Keratinocyte (primary cell): Measurements from ENCODE around the gene CTPS2. TPM values are rescaled to one million over a fixed set of nuclear protein-coding genes. Genes with fewer than 3 reads are reported as not detected.

Experiments
- DNase-seq: peaks from one replicate; pipeline ENCODE4 v3.0.0-alpha.2; 2011; ENCODE audit warnings: low read depth, missing footprints, low spot score
- FAIRE-seq: peaks from 2 replicates; lab custom pipeline; 2011; peaks lifted over from hg19 to GRCh38; lab: Jason Lieb, UNC
- H2AFZ ChIP-seq: 2 replicates; pipeline ENCODE4 v1.6.0; 2012; ENCODE audit warnings: low read length, control low read depth, inconsistent platforms; ENCODE audit not compliant: control insufficient read depth
- H3K27ac ChIP-seq: 2 replicates; pipeline ENCODE4 v1.5.1; 2011; ENCODE audit warnings: low read length; ENCODE audit not compliant: control insufficient read depth, insufficient read depth
- H3K27me3 ChIP-seq: 3 replicates; pipeline ENCODE4 v1.6.0; 2011; ENCODE audit warnings: low read length; ENCODE audit not compliant: control insufficient read depth, insufficient read depth; ENCODE audit errors: extremely low read depth
- H3K36me3 ChIP-seq, 2 experiments: 2 replicates in 1 of 2; 3 replicates in 1 of 2; pipeline ENCODE4 v1.5.1; 2011; ENCODE audit warnings: low read length in 2 of 2, mild to moderate bottlenecking in 1 of 2; ENCODE audit not compliant: control insufficient read depth in 2 of 2, insufficient read depth in 2 of 2; ENCODE audit errors: extremely low read depth in 1 of 2
- H3K4me1 ChIP-seq: 3 replicates; pipeline ENCODE4 v1.5.1; 2011; ENCODE audit warnings: low read length; ENCODE audit not compliant: control insufficient read depth, insufficient read depth; ENCODE audit errors: extremely low read depth
- H3K4me2 ChIP-seq: 3 replicates; pipeline ENCODE4 v1.6.0; 2011; ENCODE audit warnings: low read depth, low read length; ENCODE audit not compliant: control insufficient read depth, insufficient read depth; ENCODE audit errors: extremely low read depth
- H3K4me3 ChIP-seq, 3 experiments: fragments of 200-600 bp in 1 of 3; sonication (generic) in 1 of 3; 2 replicates in 2 of 3; 3 replicates in 1 of 3; pipeline ENCODE4 v1.5.1; 2011 to 2016; ENCODE audit warnings: low read length in 3 of 3, mild to moderate bottlenecking in 3 of 3, control low read depth in 2 of 3, inconsistent platforms in 1 of 3, low read depth in 1 of 3, mixed read lengths in 1 of 3, mixed run types in 1 of 3, moderate library complexity in 1 of 3; ENCODE audit not compliant: control insufficient read depth in 2 of 3, insufficient read depth in 2 of 3; ENCODE audit errors: extremely low read depth in 1 of 3
- H3K79me2 ChIP-seq: 2 replicates; pipeline ENCODE4 v1.6.0; 2012; ENCODE audit warnings: low read length; ENCODE audit not compliant: control insufficient read depth, insufficient read depth
- H3K9ac ChIP-seq: 3 replicates; pipeline ENCODE4 v1.6.0; 2011; ENCODE audit warnings: low read length; ENCODE audit not compliant: control insufficient read depth, insufficient read depth; ENCODE audit errors: extremely low read depth
- H3K9me1 ChIP-seq: 3 replicates; pipeline ENCODE4 v1.6.0; 2011; ENCODE audit warnings: low read length; ENCODE audit not compliant: control insufficient read depth, insufficient read depth; ENCODE audit errors: extremely low read depth
- H3K9me3 ChIP-seq: 2 replicates; pipeline ENCODE4 v1.5.1; 2012; ENCODE audit warnings: low read depth, low read length; ENCODE audit not compliant: control insufficient read depth
- H4K20me1 ChIP-seq: 3 replicates; pipeline ENCODE4 v1.6.0; 2011; ENCODE audit warnings: low read length; ENCODE audit not compliant: control insufficient read depth, insufficient read depth; ENCODE audit errors: extremely low read depth
- CTCF ChIP-seq, 3 experiments: IDR thresholded peaks in 1 of 3; conservative IDR thresholded peaks in 1 of 3; optimal IDR thresholded peaks in 1 of 3; 2 replicates in 2 of 3; 3 replicates in 1 of 3; pipeline versions ENCODE3 to v1.5.1; 2011; ENCODE audit warnings: low read length in 3 of 3, mild to moderate bottlenecking in 3 of 3, moderate library complexity in 2 of 3, control low read depth in 1 of 3, inconsistent platforms in 1 of 3; ENCODE audit not compliant: insufficient read depth in 2 of 3; ENCODE audit errors: extremely low read depth in 1 of 3
- EZH2 ChIP-seq: IDR thresholded peaks from one replicate; pipeline ENCODE4 v1.6.1; 2012; ENCODE audit warnings: inconsistent platforms, mild to moderate bottlenecking, low read length, moderate library complexity
- dilution Hi-C: fragments of 300-500 bp; cut with MboI; formaldehyde crosslinking; loops from one replicate; pipeline ENCODE4 v1.7.0; 2020; ENCODE audit warnings: low sequenced_read_pairs; ENCODE audit not compliant: extremely low pct_ligation_motif_present
- polyA plus RNA-seq, 5 experiments: library from polyadenylated mRNA; depleted of rRNA in 3 of 5; stranded (reverse) in 3 of 5; stranded (forward) in 1 of 5; unstranded in 1 of 5; fragments of >200 nt; gene quantifications; 1 replicate in 1 of 5; 2 replicates in 3 of 5; 3 replicates in 1 of 5; pipeline versions ENCODE4 v1.2.1 to v1.2.3, GENCODE V29; 2011 to 2012; ENCODE audit warnings: missing spikeins in 2 of 5, low read depth in 1 of 5, low replicate concordance in 1 of 5

The CTPS2 gene
- polyA plus RNA-seq, 1 donor (not counting 4 experiments of a cell fraction or from before 2014, with no cell fraction given) = 12.3 TPM

GRCh38 chrX:16654093-16654492 is 58.4 kb downstream of the CTPS2 start:
- Histone ChIP-seq H3K4me2 (no peak overlapping the region), H3K9ac (no peak overlapping the region), H3K9me3 (no peaks in the 10 kb centered on the region), H3K36me3 (no peaks in the 10 kb centered on the region), H3K27ac (no peak overlapping the region), H4K20me1 (no peaks in the 10 kb centered on the region), H2AFZ (no peak overlapping the region), H3K9me1 (no peaks in the 10 kb centered on the region), H3K79me2 (no peaks in the 10 kb centered on the region), H3K4me1 (peaks cover 4% of the 10 kb centered on the region), H3K27me3 (no peaks in the 10 kb centered on the region), H3K4me3 (no peak overlapping the region)
- dilution Hi-C loops = loop anchor here (25.0 kb wide), 1 partner anchor 217 kb away; no protein-coding TSS in a partner anchor
- DNase-seq (no peak), FAIRE-seq (no peak)
- TF ChIP-seq EZH2 (no peak), CTCF (optimal IDR thresholded peaks at IDR 0.05 in 1 of 3, IDR thresholded peaks at IDR 0.05 in 1 of 3, conservative IDR thresholded peaks at IDR 0.05 in 1 of 3; ENCODE audit: extremely low read depth in 1 of 3, insufficient read depth in 2 of 3, low read length in 3 of 3) (no peak)

- Histone ChIP-seq H3K9ac (no peak overlapping the region), H4K20me1 (no peaks in the 10 kb centered on the region), H3K79me2 (no peaks in the 10 kb centered on the region), H3K9me1 (no peaks in the 10 kb centered on the region), H3K4me3 (no peak overlapping the region), H2AFZ (no peak overlapping the region), H3K4me2 (no peak overlapping the region), H3K27ac (no peak overlapping the region), H3K27me3 (no peaks in the 10 kb centered on the region), H3K9me3 (no peaks in the 10 kb centered on the region), H3K36me3 (no peaks in the 10 kb centered on the region), H3K4me1 (peaks cover under 1% of the 10 kb centered on the region)
- no peak for TF ChIP-seq EZH2
- FAIRE-seq = no peak
- no peak for DNase-seq
- dilution Hi-C loops = loop anchor here (25.0 kb wide), 1 partner anchor 216 kb away; no protein-coding TSS in a partner anchor
These were observed 59.0 kb downstream of the CTPS2 start for GRCh38 chrX:16653424-16653823.
